Tibial artery (tissue), 4 donors: ENCODE measurements around the gene PIAS1.

Experiments
- DNase-seq, 2 donors: peaks; one replicate each; pipeline ENCODE4 v3.0.0-alpha.2; 2019
- H3K27ac ChIP-seq, 2 donors: fragments of 200-600 bp; sonication (generic) in 1 of 2; 1 replicate in 1 of 2; 2 replicates in 1 of 2; pipeline ENCODE4 v1.5.1; 2018 to 2019; ENCODE audit warnings: mild to moderate bottlenecking in 1 of 2
- H3K27me3 ChIP-seq, 2 donors: fragments of 200-600 bp; sonication (generic) in 1 of 2; one replicate each; pipeline versions ENCODE4 v1.5.1 to v1.6.0; 2016 to 2019
- H3K36me3 ChIP-seq, 3 donors: fragments of 200-600 bp; sonication (generic) in 2 of 3; one replicate each; pipeline ENCODE4 v1.5.1; 2016 to 2019; ENCODE audit warnings: mild to moderate bottlenecking in 2 of 3
- H3K4me1 ChIP-seq, 4 donors: fragments of 200-600 bp; sonication (generic) in 2 of 4; 1 replicate in 3 of 4; 2 replicates in 1 of 4; pipeline ENCODE4 v1.5.1; 2016 to 2019
- H3K4me3 ChIP-seq, 2 donors: fragments of 200-600 bp; sonication (generic) in 1 of 2; 1 replicate in 1 of 2; 2 replicates in 1 of 2; pipeline ENCODE4 v1.5.1; 2018 to 2019; ENCODE audit warnings: mild to moderate bottlenecking in 2 of 2
- H3K9me3 ChIP-seq, 3 donors: fragments of 200-600 bp; sonication (generic) in 1 of 3; one replicate each; pipeline ENCODE4 v1.5.1; 2016 to 2019
- CTCF ChIP-seq, 2 experiments: fragments of 200-600 bp in 1 of 2; fragments of 450-650 bp in 1 of 2; IDR thresholded peaks; one replicate each; pipeline ENCODE4 v1.5.1; 2017 to 2019; ENCODE audit warnings: antibody characterized with exemption in 2 of 2, mild to moderate bottlenecking in 1 of 2, moderate library complexity in 1 of 2
- intact Hi-C: fragments of 100-400 bp; cut with DNase I; formaldehyde crosslinking; loops from one replicate; pipeline ENCODE4 v1.15.0; 2023; ENCODE audit warnings: low total_unique reads

Gene PIAS1

GRCh38 chr15:68143785-68144184, 89.7 kb downstream of the PIAS1 start:
- no peak for TF ChIP-seq CTCF (IDR thresholded peaks at IDR 0.05)
- H3K4me1 ChIP-seq = peaks cover 0 to 14% (median 0%) of the 10 kb centered on the region in 4 donors
- H3K27ac ChIP-seq = no peak overlapping the region
- H3K27me3 ChIP-seq = no peaks in the 10 kb centered on the region
- H3K4me3 ChIP-seq = no peak overlapping the region
- intact Hi-C loops = no loop called here
- H3K36me3 ChIP-seq = peaks cover 6 to 18% (median 13%) of the 10 kb centered on the region in 3 donors
- H3K9me3 ChIP-seq = no peaks in the 10 kb centered on the region
- DNase-seq = no peak

- no peak overlapping the region for H3K27ac ChIP-seq
- DNase-seq = no peak
- intact Hi-C loops = no loop called here
Measured at GRCh38 chr15:68145706-68146105, 91.6 kb downstream of the PIAS1 start.

GRCh38 chr15:68148039-68148438, 93.9 kb downstream of the PIAS1 start:
- intact Hi-C loops = no loop called here
- Histone ChIP-seq H3K27ac (no peak overlapping the region), H3K36me3 (peaks cover 6 to 18% (median 13%) of the 10 kb centered on the region in 3 donors), H3K4me1 (peaks cover 0 to 14% (median 0%) of the 10 kb centered on the region in 4 donors), H3K9me3 (no peaks in the 10 kb centered on the region), H3K4me3 (no peak overlapping the region), H3K27me3 (no peaks in the 10 kb centered on the region)
- no peak for DNase-seq
- TF ChIP-seq CTCF (IDR thresholded peaks at IDR 0.05) = no peak

More at GRCh38 chr15:68145706-68146105, 91.6 kb downstream of the PIAS1 start:
- Histone ChIP-seq H3K36me3 (peaks cover 6 to 18% (median 13%) of the 10 kb centered on the region in 3 donors), H3K4me3 (no peak overlapping the region), H3K4me1 (peaks cover 0 to 14% (median 0%) of the 10 kb centered on the region in 4 donors), H3K9me3 (no peaks in the 10 kb centered on the region), H3K27me3 (no peaks in the 10 kb centered on the region)
- no peak for TF ChIP-seq CTCF (IDR thresholded peaks at IDR 0.05)

- Histone ChIP-seq H3K27ac (no peak overlapping the region), H3K36me3 (peaks cover 15 to 26% (median 20%) of the 10 kb centered on the region in 3 donors), H3K27me3 (no peaks in the 10 kb centered on the region), H3K4me3 (no peak overlapping the region), H3K9me3 (no peaks in the 10 kb centered on the region), H3K4me1 (peaks cover 0 to 14% (median 0%) of the 10 kb centered on the region in 4 donors)
- intact Hi-C loops = no loop called here
- TF ChIP-seq CTCF (IDR thresholded peaks at IDR 0.05) = no peak
- no peak for DNase-seq
Measured at GRCh38 chr15:68149059-68149458, 94.9 kb downstream of the PIAS1 start.

- TF ChIP-seq CTCF (IDR thresholded peaks at IDR 0.05) = no peak
- no peak for DNase-seq
- Histone ChIP-seq H3K4me1 (peaks cover 0 to 21% (median 0%) of the 10 kb centered on the region in 4 donors), H3K36me3 (peaks cover 18 to 29% (median 22%) of the 10 kb centered on the region in 3 donors), H3K4me3 (no peak overlapping the region), H3K27me3 (no peaks in the 10 kb centered on the region), H3K27ac (no peak overlapping the region), H3K9me3 (no peaks in the 10 kb centered on the region)
- intact Hi-C loops = loop anchor here (10.0 kb wide), 1 partner anchor 95 kb away; the partner anchor contains the start of gene PIAS1
Measured at GRCh38 chr15:68150187-68150586, 96.1 kb downstream of the PIAS1 start.

GRCh38 chr15:68151277-68151676, 97.2 kb downstream of the PIAS1 start:
- Histone ChIP-seq H3K27me3 (no peaks in the 10 kb centered on the region), H3K36me3 (peaks cover 18 to 25% (median 23%) of the 10 kb centered on the region in 3 donors), H3K4me1 (peaks cover 0 to 14% (median 0%) of the 10 kb centered on the region in 4 donors), H3K27ac (no peak overlapping the region), H3K4me3 (no peak overlapping the region), H3K9me3 (no peaks in the 10 kb centered on the region)
- no peak for TF ChIP-seq CTCF (IDR thresholded peaks at IDR 0.05)
- DNase-seq = no peak
- intact Hi-C loops = loop anchor here (10.0 kb wide), 1 partner anchor 96 kb away; the partner anchor contains the start of gene PIAS1
